Right renal cortex interstitium (tissue), 3 donors: ENCODE data around the gene MTCL1. TPM values are rescaled to one million over a fixed set of nuclear protein-coding genes. Genes with fewer than 3 reads are reported as not detected.
A peak's percentile ranks its signal among the peaks of the same experiment; 100 is the strongest.

Experiments used
- DNase-seq, 3 donors: peaks; one replicate each; pipeline ENCODE4 v3.0.0-alpha.2; 2013; ENCODE audit warnings: low read depth in 3 of 3, low spot score in 2 of 3
- polyA plus RNA-seq, 3 donors: library from polyadenylated mRNA; unstranded; fragments of 120-200 nt; gene quantifications; one replicate each; pipeline ENCODE4 v1.2.1, GENCODE V29; 2013; ENCODE audit not compliant: insufficient read length in 3 of 3

MTCL1 gene
- 10 to 100 TPM; 16.4 to 18.9 (median 18.9) TPM for polyA plus RNA-seq

DNA sequence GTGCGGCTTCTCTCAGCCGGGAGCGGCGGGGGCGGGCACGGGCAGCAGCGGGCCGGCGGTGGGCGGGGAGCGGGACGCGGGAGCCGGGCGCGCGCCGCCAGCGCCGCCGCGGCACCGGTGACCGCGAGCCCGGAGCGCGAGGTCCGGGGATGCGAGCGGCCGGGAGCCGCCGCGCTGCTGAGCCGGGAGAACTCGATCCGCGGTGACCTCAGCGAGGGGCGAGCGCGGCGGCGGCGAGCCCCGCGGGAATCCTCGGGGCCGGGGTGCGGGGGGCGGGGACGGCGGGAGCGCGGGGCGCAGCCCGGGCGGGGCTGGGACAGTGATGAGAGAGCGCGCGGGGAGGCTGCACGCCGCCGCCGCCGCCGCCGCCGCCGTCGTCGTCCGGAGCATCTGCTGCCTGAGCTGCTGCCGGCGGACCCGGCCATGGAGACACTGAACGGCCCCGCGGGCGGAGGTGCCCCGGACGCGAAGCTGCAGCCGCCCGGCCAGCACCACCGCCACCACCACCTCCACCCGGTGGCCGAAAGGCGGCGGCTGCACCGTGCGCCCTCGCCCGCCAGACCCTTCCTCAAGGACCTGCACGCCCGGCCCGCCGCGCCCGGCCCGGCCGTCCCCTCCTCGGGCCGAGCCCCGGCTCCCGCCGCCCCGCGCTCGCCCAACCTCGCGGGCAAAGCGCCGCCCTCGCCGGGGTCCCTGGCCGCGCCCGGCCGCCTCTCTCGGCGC is at the start of gene MTCL1:
TSS of gene MTCL1 (plus strand) at position 319 of the 723 bp plus-strand sequence. CDS start at position 424, 105 bp downstream.
- DNase-seq: no peak

DNA sequence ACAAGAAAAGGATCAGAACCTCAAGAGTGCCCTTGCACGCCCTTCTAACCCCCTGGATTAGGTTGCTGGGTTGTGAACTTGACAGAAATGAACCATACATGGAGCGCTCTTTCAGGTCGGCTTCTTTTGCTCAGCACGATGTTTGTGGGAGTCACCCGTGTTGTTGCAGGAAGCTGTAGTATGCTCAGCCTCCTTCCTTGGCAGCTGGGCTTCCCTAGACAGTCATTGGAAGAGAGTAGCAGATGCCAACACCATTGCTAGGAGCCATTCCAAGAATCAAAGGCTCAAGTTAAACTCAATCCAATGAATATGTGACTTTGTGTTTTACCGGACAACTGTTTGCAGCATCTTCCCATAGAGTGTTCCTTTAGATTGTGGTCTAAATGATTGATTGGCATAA is 49.1 kb upstream of the MTCL1 start:
- no peak for DNase-seq

DNA sequence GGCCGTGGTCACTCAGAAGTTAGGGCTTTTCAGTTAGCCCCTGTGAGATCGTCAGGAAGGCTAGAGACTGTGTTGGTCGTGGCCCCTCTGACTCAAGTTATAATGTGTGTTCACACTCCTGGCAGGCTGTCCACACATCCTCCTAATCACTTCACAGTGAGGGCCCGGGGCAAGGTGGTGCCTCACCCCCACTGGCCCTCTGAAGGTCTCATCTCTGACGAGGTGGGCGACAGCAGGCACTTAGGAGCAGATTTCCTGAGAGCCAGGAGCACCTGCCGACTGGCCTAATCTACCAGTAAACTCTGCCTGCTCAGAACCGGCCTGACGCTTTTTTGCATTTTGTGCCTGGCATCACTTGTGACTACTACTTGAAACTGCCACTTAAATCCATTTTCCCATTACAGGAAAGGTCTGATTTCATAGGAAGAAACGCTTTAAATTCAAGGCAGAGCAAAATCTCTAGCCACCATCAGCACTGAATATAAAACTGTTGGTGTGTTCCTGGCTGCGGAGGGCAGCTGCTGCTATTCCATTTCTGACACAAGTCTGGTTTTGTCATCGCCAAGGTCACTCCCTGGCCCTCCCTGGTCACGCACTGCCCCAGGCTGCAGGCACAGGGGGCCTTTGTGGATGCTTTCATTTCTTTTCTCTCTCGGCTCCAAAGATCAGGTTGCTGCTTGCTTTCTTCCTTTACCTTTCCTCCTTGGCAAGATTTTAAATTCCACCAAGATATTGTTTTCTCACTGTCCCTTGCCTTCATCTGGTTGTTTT is 48.1 kb upstream of the MTCL1 start:
- no peak for DNase-seq

GRCh38 chr18:8657873-8658470 is 47.4 kb upstream of the MTCL1 start:
- DNase-seq: no peak

- DNase-seq: no peak
Measured at GRCh38 chr18:8658858-8659485, 46.4 kb upstream of the MTCL1 start.

- DNase-seq: no peak
Measured at GRCh38 chr18:8659609-8660242, 45.6 kb upstream of the MTCL1 start.

DNA sequence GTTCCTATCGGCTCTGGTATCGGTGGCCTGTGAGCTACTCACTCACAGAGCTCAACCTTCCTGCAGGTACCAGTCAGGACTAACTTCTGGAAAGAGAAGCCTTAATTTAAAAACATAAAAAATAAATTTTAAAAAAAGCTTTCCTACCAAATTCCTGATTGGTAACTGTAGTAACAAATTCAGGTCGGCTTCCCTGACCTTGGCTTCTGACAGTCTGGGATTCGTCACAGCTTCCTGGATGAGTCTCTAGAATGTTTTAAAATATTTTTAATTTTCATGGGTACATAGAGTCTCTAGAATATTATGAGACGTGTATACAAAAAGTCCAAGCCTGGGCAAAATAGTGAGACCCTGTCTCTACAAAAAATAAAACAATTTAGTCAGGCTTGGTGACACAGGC is 45.0 kb upstream of the MTCL1 start:
- no peak for DNase-seq

- DNase-seq: peak in 2 of 3 donors; percentile 37 to 61
Measured at GRCh38 chr18:8661754-8662559, 43.4 kb upstream of the MTCL1 start.

- DNase-seq: no peak
Measured at GRCh38 chr18:8662560-8663255, 42.6 kb upstream of the MTCL1 start.

- no peak for DNase-seq
Measured at GRCh38 chr18:8667846-8668245, 37.5 kb upstream of the MTCL1 start.

DNA sequence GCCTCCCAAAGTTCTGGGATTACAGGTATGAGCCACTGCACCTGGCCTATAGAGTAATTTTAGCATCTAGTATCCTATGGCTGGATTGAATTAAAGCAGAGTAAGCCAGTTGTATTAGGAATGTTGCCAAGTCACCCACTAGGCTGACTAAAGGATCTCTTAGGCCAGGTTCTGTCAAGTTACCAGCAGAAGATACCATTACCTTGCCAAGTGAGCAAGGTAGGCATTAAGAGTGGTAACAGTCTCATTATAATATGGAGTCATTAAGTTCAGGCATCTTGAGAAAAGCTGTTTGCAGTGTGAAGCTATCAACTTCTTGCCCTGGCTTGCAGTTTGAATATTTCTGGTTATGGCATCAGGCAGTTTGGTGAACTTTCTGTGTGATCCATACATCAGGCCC is 37.0 kb upstream of the MTCL1 start:
- DNase-seq: no peak

GRCh38 chr18:8669571-8669970 is 35.8 kb upstream of the MTCL1 start:
- DNase-seq: no peak

- DNase-seq: no peak
Measured at GRCh38 chr18:8673256-8674209, 31.8 kb upstream of the MTCL1 start.

- no peak for DNase-seq
Measured at GRCh38 chr18:8675057-8675456, 30.3 kb upstream of the MTCL1 start.

- no peak for DNase-seq
Measured at GRCh38 chr18:8681196-8681595, 24.2 kb upstream of the MTCL1 start.

DNA sequence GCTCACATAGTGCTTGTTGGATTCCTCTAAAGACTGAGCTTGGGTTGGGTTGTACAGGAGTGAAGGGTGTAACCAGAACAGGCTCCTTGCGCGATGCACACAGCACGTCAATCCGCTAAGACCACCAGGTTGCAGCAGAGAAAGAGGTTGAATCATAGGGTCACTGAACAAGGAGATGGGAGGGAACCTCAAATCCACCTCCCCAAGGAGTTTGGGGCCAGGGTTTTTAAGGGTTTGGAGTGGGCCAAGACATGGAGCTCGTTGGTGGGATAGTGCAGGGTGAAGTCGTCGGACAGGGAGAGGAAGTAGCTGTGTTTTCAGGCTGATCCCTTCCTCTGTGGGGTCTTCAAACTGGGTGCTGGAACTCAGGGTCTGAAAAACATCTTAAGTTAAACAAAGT is 20.8 kb upstream of the MTCL1 start:
- no peak for DNase-seq

DNA sequence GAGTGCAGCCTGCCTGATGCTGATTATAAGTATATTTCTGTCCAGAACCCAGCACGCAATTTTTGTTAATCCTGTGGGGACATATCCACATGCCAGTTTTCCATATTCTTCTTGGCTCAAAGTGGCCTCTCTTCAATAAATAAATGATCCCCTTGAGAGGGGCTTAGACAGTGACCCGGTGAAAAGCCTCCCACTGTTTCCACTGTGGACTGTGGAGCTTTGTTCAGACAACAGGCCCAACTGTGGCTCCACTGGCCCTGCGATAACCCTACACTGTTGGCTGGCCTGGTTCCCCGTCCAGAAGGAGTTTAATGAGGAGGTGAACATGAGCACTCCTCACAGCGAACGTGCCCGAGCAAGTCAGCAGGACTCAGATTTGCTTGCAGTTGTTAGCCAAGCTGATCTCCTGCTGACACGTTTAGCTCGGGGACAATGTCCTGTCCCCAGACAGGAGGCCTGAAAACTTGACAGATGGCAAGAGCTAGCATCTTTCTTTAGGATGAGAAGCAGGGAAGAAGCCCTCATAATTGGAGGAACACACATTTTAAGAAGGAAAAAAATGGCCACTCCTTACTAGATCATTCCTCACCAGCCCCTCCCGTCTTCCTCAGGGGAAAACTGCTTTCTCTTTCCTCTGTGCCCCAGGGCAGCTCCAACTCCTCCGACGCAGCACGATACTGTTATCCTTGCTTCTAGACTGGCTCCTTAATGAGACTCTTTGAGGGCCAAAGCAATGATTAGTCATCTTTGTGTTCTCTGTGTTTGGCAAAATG is 20.0 kb upstream of the MTCL1 start:
- DNase-seq: no peak

- DNase-seq: no peak
Measured at GRCh38 chr18:8685914-8686216, 19.5 kb upstream of the MTCL1 start.
